Sigmoid colon (tissue), 7 donors: Measurements from ENCODE around the gene PDE5A. TPM values are rescaled to one million over a fixed set of nuclear protein-coding genes. Genes with fewer than 3 reads are reported as not detected.

Source experiments
- DNase-seq: peaks from one replicate; pipeline ENCODE4 v3.0.0-alpha.2; 2019
- H3K27ac ChIP-seq, 4 donors: fragments of 200-600 bp; sonication (generic); one replicate each; pipeline ENCODE4 v1.5.1; 2016 to 2019; ENCODE audit warnings: mild to moderate bottlenecking in 1 of 4
- H3K27me3 ChIP-seq, 3 donors: fragments of 200-600 bp; sonication (generic); one replicate each; pipeline ENCODE4 v1.5.1; 2019; ENCODE audit warnings: mild to moderate bottlenecking in 1 of 3
- H3K36me3 ChIP-seq, 4 donors: fragments of 200-600 bp; sonication (generic); one replicate each; pipeline ENCODE4 v1.5.1; 2016 to 2019
- H3K4me1 ChIP-seq, 4 donors: fragments of 200-600 bp; sonication (generic); one replicate each; pipeline ENCODE4 v1.5.1; 2017 to 2019
- H3K4me3 ChIP-seq, 4 donors: fragments of 200-600 bp; sonication (generic); one replicate each; pipeline ENCODE4 v1.5.1; 2017 to 2019; ENCODE audit warnings: mild to moderate bottlenecking in 2 of 4, moderate library complexity in 1 of 4
- H3K9me3 ChIP-seq, 4 donors: fragments of 200-600 bp in 3 of 4; sonication (generic) in 3 of 4; one replicate each; pipeline versions ENCODE4 v1.5.1 to v1.6.1; 2013 to 2019
- EP300 ChIP-seq, 4 donors: sonication (generic); formaldehyde crosslinking; IDR thresholded peaks; one replicate each; pipeline ENCODE4 v1.6.1; 2017; ENCODE audit warnings: antibody characterized with exemption in 4 of 4
- POLR2A ChIP-seq, 2 donors: fragments of 450-650 bp; IDR thresholded peaks; one replicate each; pipeline ENCODE4 v1.6.1; 2016; ENCODE audit warnings: antibody characterized with exemption in 2 of 2, mild to moderate bottlenecking in 2 of 2, moderate library complexity in 2 of 2
- POLR2AphosphoS5 ChIP-seq, 4 donors: sonication (generic); formaldehyde crosslinking; IDR thresholded peaks; one replicate each; pipeline ENCODE4 v1.6.1; 2017; ENCODE audit warnings: antibody characterized with exemption in 4 of 4
- WGBS, 2 donors: extraction: QIAGEN DNeasy Blood & Tissue Kit; methylation state at CpG; one replicate each; pipeline ENCODE4 v1.1.7; 2013; 5-methylcytosine and 5-hydroxymethylcytosine counted together
- intact Hi-C: fragments of 100-400 bp; cut with DNase I; formaldehyde crosslinking; loops from one replicate; pipeline ENCODE4 v1.15.1; 2023
- polyA plus RNA-seq, 3 donors: library from polyadenylated mRNA; stranded (reverse); fragments of 200-250 nt; gene quantifications; one replicate each; pipeline ENCODE4 v1.2.3, GENCODE V29; 2013
- total RNA-seq, 4 donors: library from RNA; depleted of rRNA; stranded (reverse); fragments of >200 nt; gene quantifications; one replicate each; pipeline ENCODE4 v1.1.0, GENCODE V29; 2016
- TF ChIP-seq, protein P1 (sequence below), 4 experiments: fragments of 450-650 bp in 3 of 4; fragments of 200-600 bp in 1 of 4; IDR thresholded peaks; one replicate each; pipeline ENCODE4 v1.5.1; 2016 to 2019; ENCODE audit warnings: antibody characterized with exemption in 4 of 4, mild to moderate bottlenecking in 3 of 4, moderate library complexity in 2 of 4
- donor health status: healthy with polysubstance abuse.
- donor health status: Bipolar disorder and iron deficiency.
- donor health status: healthy.

Gene PDE5A
- 100 to 1,000 TPM; 138 to 209 (median 149) TPM for total RNA-seq
- polyA plus RNA-seq: 1 to 10 TPM; 5.5 to 9.0 (median 7.4) TPM

DNA sequence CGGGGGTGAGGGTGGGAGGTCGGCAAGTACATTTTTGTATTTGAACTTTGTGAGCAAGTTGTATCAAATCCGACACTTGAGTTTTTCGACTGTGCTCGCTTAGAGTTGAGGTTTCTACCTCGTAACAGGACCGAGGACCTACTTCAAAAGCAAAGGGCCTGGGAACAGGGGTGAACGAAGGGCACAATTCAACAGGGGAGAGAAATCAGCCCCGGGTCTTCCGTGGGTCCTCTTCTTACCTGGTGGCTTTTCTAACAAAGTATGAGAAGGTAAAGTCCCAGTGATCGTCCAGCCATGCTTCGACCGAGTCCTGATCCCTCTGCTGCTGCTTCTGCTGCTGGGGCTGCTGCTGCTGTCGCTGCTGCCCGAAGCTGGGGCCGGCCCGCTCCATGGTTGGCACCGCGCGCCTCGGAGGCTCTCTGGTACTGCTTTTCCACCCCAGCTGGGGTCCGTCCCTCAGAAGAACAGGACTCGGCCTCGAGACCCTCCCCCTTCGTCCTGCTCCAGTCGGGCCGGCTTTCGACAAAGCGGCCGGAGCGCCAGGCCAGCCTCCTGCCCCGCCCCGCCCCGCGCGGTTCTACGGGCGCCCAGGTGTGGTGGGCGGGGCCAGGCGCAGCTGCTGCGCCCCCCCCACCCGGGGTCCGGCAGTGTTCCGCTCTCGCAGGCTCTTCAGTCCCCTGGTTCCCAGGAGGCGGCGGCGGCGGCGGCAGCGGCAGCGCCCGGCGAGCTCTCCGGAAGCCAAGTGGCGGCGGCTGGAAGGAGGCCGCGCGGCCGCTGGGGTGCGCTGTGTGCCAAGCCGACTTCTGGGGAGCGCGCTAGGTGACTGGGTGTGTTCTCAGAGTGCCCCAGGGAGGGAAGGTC is at the start of gene PDE5A:
TSS of gene PDE5A (minus strand) at position 524 of the 861 bp plus-strand sequence. CDS start at position 391, 133 bp downstream.
- H3K27me3 ChIP-seq: no peaks in the 10 kb centered on the region
- peak within 1 kb of the TSS; percentile 92 to 96 (median 94) for H3K27ac ChIP-seq
- DNase-seq: peak; percentile 91
- TF ChIP-seq, protein P1, sequence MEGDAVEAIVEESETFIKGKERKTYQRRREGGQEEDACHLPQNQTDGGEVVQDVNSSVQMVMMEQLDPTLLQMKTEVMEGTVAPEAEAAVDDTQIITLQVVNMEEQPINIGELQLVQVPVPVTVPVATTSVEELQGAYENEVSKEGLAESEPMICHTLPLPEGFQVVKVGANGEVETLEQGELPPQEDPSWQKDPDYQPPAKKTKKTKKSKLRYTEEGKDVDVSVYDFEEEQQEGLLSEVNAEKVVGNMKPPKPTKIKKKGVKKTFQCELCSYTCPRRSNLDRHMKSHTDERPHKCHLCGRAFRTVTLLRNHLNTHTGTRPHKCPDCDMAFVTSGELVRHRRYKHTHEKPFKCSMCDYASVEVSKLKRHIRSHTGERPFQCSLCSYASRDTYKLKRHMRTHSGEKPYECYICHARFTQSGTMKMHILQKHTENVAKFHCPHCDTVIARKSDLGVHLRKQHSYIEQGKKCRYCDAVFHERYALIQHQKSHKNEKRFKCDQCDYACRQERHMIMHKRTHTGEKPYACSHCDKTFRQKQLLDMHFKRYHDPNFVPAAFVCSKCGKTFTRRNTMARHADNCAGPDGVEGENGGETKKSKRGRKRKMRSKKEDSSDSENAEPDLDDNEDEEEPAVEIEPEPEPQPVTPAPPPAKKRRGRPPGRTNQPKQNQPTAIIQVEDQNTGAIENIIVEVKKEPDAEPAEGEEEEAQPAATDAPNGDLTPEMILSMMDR (IDR thresholded peaks at IDR 0.05): peak; percentile 67 to 80 (median 75)
- TF ChIP-seq POLR2AphosphoS5 (IDR thresholded peaks at IDR 0.05) (peak in 1 of 4 donors; percentile 25), EP300 (IDR thresholded peaks at IDR 0.05) (no peak), POLR2A (IDR thresholded peaks at IDR 0.05) (no peak)
- peak within 1 kb of the TSS; percentile 75 to 96 (median 83) for H3K4me3 ChIP-seq
- H3K36me3 ChIP-seq: no peaks in the 10 kb centered on the region
- intact Hi-C loops: loop anchor here (1.0 to 10.0 kb wide), 8 partner anchors 44 to 422 kb away; no protein-coding TSS in a partner anchor
- H3K4me1 ChIP-seq: peaks cover 0 to 28% (median 16%) of the 10 kb centered on the region in 4 donors
- H3K9me3 ChIP-seq: no peaks in the 10 kb centered on the region
- 1% methylated on average over 65 of the region's 65 CpGs for WGBS, 2 donors

DNA sequence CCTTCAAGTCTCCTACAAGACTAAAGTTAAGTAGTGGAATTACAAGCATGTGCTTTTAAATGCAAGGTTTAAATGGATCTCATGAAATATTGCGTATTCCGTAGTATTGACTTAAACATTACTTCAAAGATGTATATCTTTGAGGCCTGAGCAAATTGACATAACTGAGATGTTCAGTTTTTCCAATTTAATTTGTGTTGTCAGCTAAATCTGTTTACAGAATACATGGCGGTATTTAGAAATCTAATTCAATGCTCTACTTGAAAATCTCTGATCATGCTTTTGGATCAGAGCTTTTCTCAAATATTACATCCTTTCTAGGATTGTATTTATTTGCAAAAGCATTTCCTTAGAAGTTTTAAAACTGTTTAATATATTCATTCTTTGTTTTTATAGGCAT is 47.5 kb upstream of the PDE5A start:
- Histone ChIP-seq H3K27me3 (no peaks in the 10 kb centered on the region), H3K9me3 (no peaks in the 10 kb centered on the region), H3K4me1 (peaks cover 0 to 52% (median 25%) of the 10 kb centered on the region in 4 donors), H3K27ac (no peak overlapping the region), H3K36me3 (no peaks in the 10 kb centered on the region), H3K4me3 (no peak overlapping the region)
- TF ChIP-seq, protein P1 (IDR thresholded peaks at IDR 0.05): no peak
- no peak for TF ChIP-seq EP300 (IDR thresholded peaks at IDR 0.05)
- no peak for TF ChIP-seq POLR2AphosphoS5 (IDR thresholded peaks at IDR 0.05)
- no peak for TF ChIP-seq POLR2A (IDR thresholded peaks at IDR 0.05)
- intact Hi-C loops: no loop called here
- no peak for DNase-seq
- WGBS, 2 donors: 93 to 96% methylated on average over 3 of the region's 3 CpGs

DNA sequence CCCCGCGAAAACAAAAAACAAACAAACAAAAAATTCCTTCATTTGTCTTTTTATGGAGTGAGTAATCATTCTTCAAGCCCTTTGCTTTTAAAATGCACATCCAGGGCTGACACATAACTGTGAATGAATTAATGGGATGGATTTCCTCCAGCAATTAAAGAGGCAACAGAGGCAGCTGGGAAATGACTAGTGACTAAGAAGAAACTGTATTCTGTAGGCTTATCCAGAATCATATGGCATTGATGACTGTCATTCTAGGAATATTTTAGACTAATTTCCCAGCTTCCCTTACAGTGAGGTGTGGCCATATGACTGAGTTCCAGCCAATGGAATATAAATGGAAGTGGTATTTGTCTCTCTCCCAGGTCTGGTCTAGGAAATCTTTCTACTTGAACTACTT is 46.8 kb upstream of the PDE5A start:
- Histone ChIP-seq H3K9me3 (no peaks in the 10 kb centered on the region), H3K27me3 (no peaks in the 10 kb centered on the region), H3K36me3 (no peaks in the 10 kb centered on the region), H3K27ac (no peak overlapping the region), H3K4me3 (no peak overlapping the region), H3K4me1 (peaks cover 0 to 58% (median 27%) of the 10 kb centered on the region in 4 donors)
- intact Hi-C loops: no loop called here
- TF ChIP-seq, protein P1 (IDR thresholded peaks at IDR 0.05): no peak
- TF ChIP-seq EP300 (IDR thresholded peaks at IDR 0.05): no peak
- TF ChIP-seq POLR2AphosphoS5 (IDR thresholded peaks at IDR 0.05): no peak
- TF ChIP-seq POLR2A (IDR thresholded peaks at IDR 0.05): no peak
- 88 to 94% methylated on average over 2 of the region's 2 CpGs for WGBS, 2 donors
- DNase-seq: no peak

DNA sequence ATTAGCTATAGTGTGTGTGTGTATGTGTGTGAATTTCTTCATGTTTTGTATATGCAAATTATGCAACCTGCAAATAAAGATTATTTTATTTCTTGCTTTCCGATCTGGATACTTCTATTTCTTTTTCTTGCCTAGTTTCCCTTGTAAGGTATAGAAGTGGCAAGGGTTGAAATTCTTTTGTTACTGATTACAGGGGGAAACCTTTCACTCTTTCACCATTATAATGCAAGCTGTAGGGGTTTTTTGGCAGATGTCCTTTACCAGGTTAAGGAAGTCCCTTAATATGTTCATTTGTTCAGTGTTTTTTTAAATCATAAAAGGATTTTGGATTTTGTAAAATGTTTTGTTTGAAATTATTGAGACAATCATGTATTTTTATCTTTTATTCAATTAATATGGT is 44.3 kb upstream of the PDE5A start:
- H3K4me1 ChIP-seq: peaks cover 0 to 49% (median 31%) of the 10 kb centered on the region in 4 donors
- H3K4me3 ChIP-seq: no peak overlapping the region
- H3K27me3 ChIP-seq: no peaks in the 10 kb centered on the region
- no peak for DNase-seq
- no peaks in the 10 kb centered on the region for H3K36me3 ChIP-seq
- H3K9me3 ChIP-seq: no peaks in the 10 kb centered on the region
- no peak for TF ChIP-seq POLR2A (IDR thresholded peaks at IDR 0.05)
- TF ChIP-seq, protein P1 (IDR thresholded peaks at IDR 0.05): no peak
- no peak for TF ChIP-seq EP300 (IDR thresholded peaks at IDR 0.05)
- no peak for TF ChIP-seq POLR2AphosphoS5 (IDR thresholded peaks at IDR 0.05)
- 97 to 100% methylated on average over 1 of the region's 1 CpG for WGBS, 2 donors
- intact Hi-C loops: loop anchor here (5.0 kb wide), 1 partner anchor 46 kb away; the partner anchor contains the start of gene PDE5A
- H3K27ac ChIP-seq: peak overlapping the region in 2 of 4 donors; percentile 22 to 36
